RPMI7951 (cell line): ENCODE results near the gene TPK1. TPM values are rescaled to one million over a fixed set of nuclear protein-coding genes. Genes with fewer than 3 reads are reported as not detected.
"Not testable (repeated sequence)": the region's sequence is repeated elsewhere in the genome, so short reads cannot be mapped to it uniquely, and the experiment has no call there.

Source experiments
- DNase-seq: peaks from one replicate; pipeline ENCODE4 v3.0.0-alpha.2; 2012; ENCODE audit warnings: low read depth
- total RNA-seq: library from RNA; depleted of rRNA; stranded (reverse); fragments of >200 nt; shearing (Covaris generic); gene quantifications from 2 replicates; pipeline ENCODE4 v1.2.3, GENCODE V29; 2014

Gene TPK1
- total RNA-seq, 1 experiment from 2014 or later: 2.5 TPM

- DNase-seq: no peak
Observed at GRCh38 chr7:144632724-144633123, 203.1 kb downstream of the TPK1 start.

- no peak for DNase-seq
Observed at GRCh38 chr7:144629598-144629997, 206.3 kb downstream of the TPK1 start.

- no peak for DNase-seq
Observed at GRCh38 chr7:144629011-144629410, 206.8 kb downstream of the TPK1 start.

GRCh38 chr7:144628176-144628575 lies 207.7 kb downstream of the TPK1 start:
- DNase-seq: no peak

- DNase-seq: no peak
Observed at GRCh38 chr7:144622745-144623144, 213.1 kb downstream of the TPK1 start.

GRCh38 chr7:144606261-144606660 lies 229.6 kb downstream of the TPK1 start:
- no peak for DNase-seq

- DNase-seq: no peak
Observed at GRCh38 chr7:144596953-144597352, 238.9 kb downstream of the TPK1 start.

GRCh38 chr7:144594580-144594979 lies 241.3 kb downstream of the TPK1 start:
- no peak for DNase-seq

GRCh38 chr7:144588559-144589051 lies 247.2 kb downstream of the TPK1 start:
- DNase-seq: no peak

- DNase-seq: no peak
Observed at GRCh38 chr7:144587701-144588100, 248.2 kb downstream of the TPK1 start.

- no peak for DNase-seq
Observed at GRCh38 chr7:144584726-144585125, 251.1 kb downstream of the TPK1 start.

- DNase-seq: no peak
Observed at GRCh38 chr7:144579687-144580086, 256.2 kb downstream of the TPK1 start.

GRCh38 chr7:144575456-144575855 lies 260.4 kb downstream of the TPK1 start:
- DNase-seq: no peak

GRCh38 chr7:144574753-144575152 lies 261.1 kb downstream of the TPK1 start:
- not testable (repeated sequence) for DNase-seq

GRCh38 chr7:144568233-144568632 lies 267.6 kb downstream of the TPK1 start:
- no peak for DNase-seq

- no peak for DNase-seq
Observed at GRCh38 chr7:144565586-144565985, 270.3 kb downstream of the TPK1 start.

GRCh38 chr7:144549861-144550260 lies 286.0 kb downstream of the TPK1 start:
- no peak for DNase-seq

- DNase-seq: no peak
Observed at GRCh38 chr7:144548556-144548955, 287.3 kb downstream of the TPK1 start.

GRCh38 chr7:144547888-144548287 lies 288.0 kb downstream of the TPK1 start:
- DNase-seq: no peak

GRCh38 chr7:144546782-144547181 lies 289.1 kb downstream of the TPK1 start:
- DNase-seq: no peak

- no peak for DNase-seq
Observed at GRCh38 chr7:144545330-144545729, 290.5 kb downstream of the TPK1 start.

- no peak for DNase-seq
Observed at GRCh38 chr7:144534655-144535395, 301.0 kb downstream of the TPK1 start.

GRCh38 chr7:144534196-144534595 lies 301.7 kb downstream of the TPK1 start:
- no peak for DNase-seq

- DNase-seq: no peak
Observed at GRCh38 chr7:144531181-144531580, 304.7 kb downstream of the TPK1 start.
